ENCODE data around the gene SDHAF1. TPM values are rescaled to one million over a fixed set of nuclear protein-coding genes. Genes with fewer than 3 reads are reported as not detected.

The SDHAF1 gene
- total RNA-seq, 1 experiment from 2014 or later = 28.1 TPM

DNA sequence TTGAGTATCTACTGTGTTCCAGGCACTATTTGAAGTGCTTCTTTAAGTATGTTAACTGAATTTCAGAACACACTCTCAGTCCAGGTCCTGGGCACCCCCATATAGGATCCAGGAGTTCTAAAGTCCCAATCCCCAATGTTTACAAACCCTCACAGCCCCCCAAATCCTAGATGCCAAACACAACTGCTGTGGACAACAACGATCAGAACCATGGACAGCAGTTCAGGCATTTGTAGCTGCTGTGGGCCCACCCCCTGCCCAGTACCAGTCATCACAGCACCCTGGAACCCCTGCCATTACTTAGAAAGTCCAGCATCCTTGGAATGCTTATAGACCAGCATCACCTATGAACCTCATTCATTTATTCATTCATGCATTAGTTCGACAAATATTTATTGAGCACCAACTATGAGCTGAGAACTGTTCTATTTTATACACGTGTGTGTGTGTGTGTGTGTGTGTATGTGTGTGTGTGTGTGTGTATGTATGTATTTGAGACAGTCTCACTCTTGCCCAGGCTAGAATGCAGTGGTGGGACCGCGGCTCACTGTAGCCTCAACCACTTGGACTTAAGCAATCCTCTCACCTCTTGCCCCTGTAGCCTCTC, 19.3 kb upstream of the SDHAF1 start:
- TF ChIP-seq, protein P1, sequence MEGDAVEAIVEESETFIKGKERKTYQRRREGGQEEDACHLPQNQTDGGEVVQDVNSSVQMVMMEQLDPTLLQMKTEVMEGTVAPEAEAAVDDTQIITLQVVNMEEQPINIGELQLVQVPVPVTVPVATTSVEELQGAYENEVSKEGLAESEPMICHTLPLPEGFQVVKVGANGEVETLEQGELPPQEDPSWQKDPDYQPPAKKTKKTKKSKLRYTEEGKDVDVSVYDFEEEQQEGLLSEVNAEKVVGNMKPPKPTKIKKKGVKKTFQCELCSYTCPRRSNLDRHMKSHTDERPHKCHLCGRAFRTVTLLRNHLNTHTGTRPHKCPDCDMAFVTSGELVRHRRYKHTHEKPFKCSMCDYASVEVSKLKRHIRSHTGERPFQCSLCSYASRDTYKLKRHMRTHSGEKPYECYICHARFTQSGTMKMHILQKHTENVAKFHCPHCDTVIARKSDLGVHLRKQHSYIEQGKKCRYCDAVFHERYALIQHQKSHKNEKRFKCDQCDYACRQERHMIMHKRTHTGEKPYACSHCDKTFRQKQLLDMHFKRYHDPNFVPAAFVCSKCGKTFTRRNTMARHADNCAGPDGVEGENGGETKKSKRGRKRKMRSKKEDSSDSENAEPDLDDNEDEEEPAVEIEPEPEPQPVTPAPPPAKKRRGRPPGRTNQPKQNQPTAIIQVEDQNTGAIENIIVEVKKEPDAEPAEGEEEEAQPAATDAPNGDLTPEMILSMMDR (IDR thresholded peaks at IDR 0.05; ENCODE audit: insufficient read depth in 1 of 2, low read depth in 1 of 2, low read length in 1 of 2, severe bottlenecking in 1 of 2, unreplicated experiment in 1 of 2) = no peak
- H3K36me3 ChIP-seq (ENCODE audit: control insufficient read depth, insufficient read depth, low read length) = no peaks in the 10 kb centered on the region
- no peak overlapping the region for H3K4me3 Mint-ChIP-seq (ENCODE audit: unreplicated experiment)
- H3K36me3 Mint-ChIP-seq (ENCODE audit: insufficient read depth, unreplicated experiment) = no peaks in the 10 kb centered on the region
- no peaks in the 10 kb centered on the region for H3K27me3 ChIP-seq (replicated peaks; ENCODE audit: control insufficient read depth, insufficient read depth, low read length)
- H3K4me3 ChIP-seq (ENCODE audit: low read depth, low read length) = no peak overlapping the region
- H3K4me1 Mint-ChIP-seq (ENCODE audit: low read depth, unreplicated experiment) = no peaks in the 10 kb centered on the region
- H3K4me1 ChIP-seq = no peaks in the 10 kb centered on the region
- H3K27ac Mint-ChIP-seq (ENCODE audit: unreplicated experiment) = no peak overlapping the region
- H3K9me3 Mint-ChIP-seq (ENCODE audit: unreplicated experiment) = no peaks in the 10 kb centered on the region
- H3K27me3 Mint-ChIP-seq (ENCODE audit: insufficient read depth, unreplicated experiment) = peaks cover 11% of the 10 kb centered on the region
- H3K9me3 ChIP-seq = no peaks in the 10 kb centered on the region
- intact Hi-C loops (cut with micrococcal nuclease; ENCODE audit: unreplicated experiment) = loop anchor here (1.0 kb wide), 1 partner anchor 147 kb away; no protein-coding TSS in a partner anchor
- POLR2A ChIA-PET = no interaction called here
- CTCF ChIA-PET = no interaction called here
- no TSS peak for BruUV-seq (replicated peaks)
- peak in 1 of 2 experiments; percentile 46 for DNase-seq

DNA sequence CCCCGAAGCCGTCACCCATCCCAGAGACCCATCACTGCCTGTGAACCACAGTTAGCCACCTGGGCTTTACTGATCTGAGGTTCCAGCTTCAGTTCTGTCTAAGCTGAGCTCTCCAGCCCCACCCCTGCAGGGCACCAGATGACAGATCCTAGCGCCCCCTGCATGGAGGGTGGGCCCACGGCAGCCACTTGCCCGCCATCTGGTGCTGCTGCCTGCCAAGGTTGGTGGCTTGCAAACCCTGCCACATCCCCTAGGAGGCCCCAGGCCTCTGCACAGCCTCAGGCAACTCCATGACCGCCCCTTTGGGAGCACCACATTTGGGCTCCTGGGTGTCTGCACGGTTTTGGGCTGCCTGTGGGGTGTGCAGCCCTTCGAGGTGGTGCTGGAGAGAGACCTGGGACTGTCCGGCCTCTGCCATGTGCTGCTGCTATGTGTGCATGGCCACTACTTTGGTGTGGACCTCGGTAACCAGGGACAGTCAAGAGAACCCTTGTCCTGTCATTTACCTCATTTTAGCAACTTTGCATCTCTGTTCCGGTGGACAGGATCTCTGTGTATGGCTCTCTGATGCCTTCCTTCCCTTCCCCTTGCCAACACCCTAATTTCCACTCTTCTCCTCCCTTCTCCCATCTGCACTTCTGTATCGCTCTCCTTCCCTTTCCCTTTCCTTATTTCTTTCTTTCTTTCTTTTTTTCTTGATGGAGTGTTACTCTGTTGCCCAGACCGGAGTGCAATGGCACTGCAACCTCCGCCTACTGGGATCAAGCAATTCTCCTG, 17.4 kb upstream of the SDHAF1 start:
- Histone ChIP-seq H3K4me3 (ENCODE audit: low read depth, low read length) (no peak overlapping the region), H3K4me1 (no peaks in the 10 kb centered on the region), H3K9me3 (no peaks in the 10 kb centered on the region), H3K36me3 (ENCODE audit: control insufficient read depth, insufficient read depth, low read length) (no peaks in the 10 kb centered on the region), H3K27me3 (replicated peaks; ENCODE audit: control insufficient read depth, insufficient read depth, low read length) (no peaks in the 10 kb centered on the region)
- Mint-ChIP-seq H3K27me3 (ENCODE audit: insufficient read depth, unreplicated experiment) (peaks cover 14% of the 10 kb centered on the region), H3K4me3 (ENCODE audit: unreplicated experiment) (no peak overlapping the region), H3K4me1 (ENCODE audit: low read depth, unreplicated experiment) (no peaks in the 10 kb centered on the region), H3K27ac (ENCODE audit: unreplicated experiment) (no peak overlapping the region), H3K9me3 (ENCODE audit: unreplicated experiment) (no peaks in the 10 kb centered on the region), H3K36me3 (ENCODE audit: insufficient read depth, unreplicated experiment) (no peaks in the 10 kb centered on the region)
- ChIA-PET POLR2A (no interaction called here), CTCF (no interaction called here)
- TF ChIP-seq, protein P1 (IDR thresholded peaks at IDR 0.05; ENCODE audit: insufficient read depth in 1 of 2, low read depth in 1 of 2, low read length in 1 of 2, severe bottlenecking in 1 of 2, unreplicated experiment in 1 of 2) = peak in 1 of 2 experiments; percentile 14
- no TSS peak for BruUV-seq (replicated peaks)
- intact Hi-C loops (cut with micrococcal nuclease; ENCODE audit: unreplicated experiment) = no loop called here
- peak in 1 of 2 experiments; percentile 47 for DNase-seq

DNA sequence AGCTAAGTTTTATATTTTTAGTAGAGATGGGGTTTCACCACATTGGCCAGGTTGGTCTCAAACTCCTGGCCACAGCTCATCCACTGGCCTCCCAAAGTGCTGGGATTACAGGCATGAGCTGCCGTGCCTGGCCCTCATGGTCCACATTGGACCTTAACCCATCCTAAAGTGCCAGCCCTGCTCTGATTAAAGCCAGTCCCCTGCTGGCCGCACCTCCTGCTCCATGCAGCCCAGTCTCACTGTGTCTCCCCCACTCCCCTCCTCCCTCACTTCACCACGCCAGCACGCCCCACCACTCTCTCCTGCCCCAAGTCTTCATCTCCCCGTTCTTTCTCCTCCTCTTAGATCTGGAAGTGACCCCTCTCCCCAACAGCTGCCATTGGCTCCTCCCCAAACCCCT, 16.7 kb upstream of the SDHAF1 start:
- BruUV-seq (replicated peaks) = no TSS peak
- Mint-ChIP-seq H3K4me1 (ENCODE audit: low read depth, unreplicated experiment) (no peaks in the 10 kb centered on the region), H3K36me3 (ENCODE audit: insufficient read depth, unreplicated experiment) (no peaks in the 10 kb centered on the region), H3K4me3 (ENCODE audit: unreplicated experiment) (no peak overlapping the region), H3K27ac (ENCODE audit: unreplicated experiment) (no peak overlapping the region), H3K9me3 (ENCODE audit: unreplicated experiment) (no peaks in the 10 kb centered on the region), H3K27me3 (ENCODE audit: insufficient read depth, unreplicated experiment) (peaks cover 13% of the 10 kb centered on the region)
- Histone ChIP-seq H3K4me1 (no peaks in the 10 kb centered on the region), H3K27me3 (replicated peaks; ENCODE audit: control insufficient read depth, insufficient read depth, low read length) (no peaks in the 10 kb centered on the region), H3K36me3 (ENCODE audit: control insufficient read depth, insufficient read depth, low read length) (no peaks in the 10 kb centered on the region), H3K9me3 (no peaks in the 10 kb centered on the region), H3K4me3 (ENCODE audit: low read depth, low read length) (no peak overlapping the region)
- TF ChIP-seq, protein P1 (IDR thresholded peaks at IDR 0.05; ENCODE audit: insufficient read depth in 1 of 2, low read depth in 1 of 2, low read length in 1 of 2, severe bottlenecking in 1 of 2, unreplicated experiment in 1 of 2) = no peak
- ChIA-PET CTCF (interaction anchor here (0.6 kb wide), 1 partner anchor 260 kb away, joined by 3 read pairs; no protein-coding TSS in a partner anchor), POLR2A (no interaction called here)
- DNase-seq = no peak
- intact Hi-C loops (cut with micrococcal nuclease; ENCODE audit: unreplicated experiment) = no loop called here

All from Caco-2 (cell line).